HG03520 (cell line): ENCODE results near the gene GNG14.
"Not testable (repeated sequence)": the region's sequence is repeated elsewhere in the genome, so short reads cannot be mapped to it uniquely, and the experiment has no call there.

Experiments
- ATAC-seq: cut with Tn5 transposase; IDR thresholded peaks from one replicate; pipeline ENCODE4 v1.9.1; 2021; ENCODE audit warnings: mild to moderate bottlenecking, moderate library complexity; ENCODE audit not compliant: unreplicated experiment

The GNG14 gene

GRCh38 chr19:12687496-12688196 lies at the start of gene GNG14:
TSS of gene GNG14 (plus strand) at chr19:12687998. CDS start at chr19:12688049, 51 bp downstream.
- no peak for ATAC-seq

DNA sequence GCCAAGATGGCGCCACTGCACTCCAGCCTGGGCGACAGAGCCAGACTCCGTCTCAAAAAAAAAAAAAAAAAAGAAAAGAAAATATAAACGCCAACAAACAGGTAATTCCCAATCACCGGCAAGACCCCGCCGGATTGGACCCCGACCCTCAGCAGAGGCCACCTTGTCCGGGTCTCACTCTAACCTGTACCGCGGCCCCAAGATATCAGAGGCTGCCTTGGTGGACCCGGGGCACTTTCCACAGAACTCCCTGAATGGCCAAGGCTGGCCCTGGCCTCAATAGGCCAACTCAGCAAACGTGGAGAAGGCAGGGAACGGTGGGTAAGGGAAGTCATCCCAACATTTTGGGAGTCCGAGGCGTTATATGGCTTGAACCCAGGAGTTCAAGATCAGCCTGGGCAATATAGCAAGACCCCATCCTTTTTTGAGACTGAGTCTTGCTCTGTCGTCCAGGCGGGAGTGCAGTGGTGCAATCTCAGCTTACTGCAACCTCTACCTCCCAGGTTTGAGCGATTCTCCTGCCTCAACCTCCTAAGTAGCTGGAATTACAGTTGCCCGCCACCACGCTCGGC lies 49.1 kb upstream of the GNG14 start:
- ATAC-seq: no peak

DNA sequence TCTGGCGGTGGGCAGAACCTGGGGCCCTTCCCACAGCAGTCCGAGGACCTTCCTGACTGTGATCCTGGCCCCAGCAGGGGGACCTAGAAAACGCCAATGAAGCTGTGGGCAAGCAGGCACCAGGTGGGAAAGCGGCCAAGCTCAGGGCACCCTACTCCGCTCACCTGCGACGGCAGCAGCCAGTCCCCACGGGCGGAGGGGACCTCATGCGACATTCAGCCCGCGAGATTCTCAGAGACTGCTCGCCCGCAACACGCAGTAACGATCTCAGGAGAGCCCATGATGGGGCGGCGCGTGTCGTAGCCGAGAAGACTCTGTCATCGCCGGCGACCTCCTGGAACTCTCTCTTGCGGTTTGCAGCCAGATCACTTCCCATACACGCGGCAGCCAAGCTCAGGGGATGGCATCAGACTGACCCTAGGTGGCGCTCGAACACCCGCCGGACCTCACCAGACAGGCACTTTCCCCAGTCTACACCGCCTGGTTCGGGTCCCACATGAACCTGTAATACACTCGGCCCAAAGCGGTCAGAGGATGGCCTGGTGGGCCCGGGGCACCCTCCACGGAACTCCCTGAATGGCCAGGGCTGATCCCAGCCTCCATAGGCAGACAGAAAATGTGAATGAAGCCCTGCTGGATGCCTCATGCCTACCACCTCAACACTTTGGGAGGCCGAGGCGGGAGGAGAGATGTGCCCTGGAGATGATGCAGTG lies 47.7 kb upstream of the GNG14 start:
- ATAC-seq: no peak

DNA sequence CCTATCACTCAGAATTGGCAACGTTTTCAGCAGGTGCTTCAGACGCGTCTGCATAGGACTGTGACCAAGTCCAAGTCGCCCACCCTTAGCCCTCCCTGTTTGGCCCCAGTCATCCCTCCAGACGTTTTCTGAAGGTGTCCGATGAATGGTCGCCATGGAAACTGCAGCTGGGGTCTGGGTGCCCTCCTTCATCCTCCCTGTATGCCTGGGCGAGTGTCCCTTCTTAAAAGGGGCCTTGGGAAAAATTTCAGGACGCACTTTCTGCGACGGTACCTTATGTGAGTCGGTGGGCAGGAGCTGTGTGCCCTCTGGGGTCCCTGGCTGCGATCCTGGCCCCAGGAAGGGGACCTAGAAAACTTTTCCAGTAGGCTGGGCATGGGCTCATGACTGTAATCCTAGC lies 46.3 kb upstream of the GNG14 start:
- ATAC-seq: no peak

DNA sequence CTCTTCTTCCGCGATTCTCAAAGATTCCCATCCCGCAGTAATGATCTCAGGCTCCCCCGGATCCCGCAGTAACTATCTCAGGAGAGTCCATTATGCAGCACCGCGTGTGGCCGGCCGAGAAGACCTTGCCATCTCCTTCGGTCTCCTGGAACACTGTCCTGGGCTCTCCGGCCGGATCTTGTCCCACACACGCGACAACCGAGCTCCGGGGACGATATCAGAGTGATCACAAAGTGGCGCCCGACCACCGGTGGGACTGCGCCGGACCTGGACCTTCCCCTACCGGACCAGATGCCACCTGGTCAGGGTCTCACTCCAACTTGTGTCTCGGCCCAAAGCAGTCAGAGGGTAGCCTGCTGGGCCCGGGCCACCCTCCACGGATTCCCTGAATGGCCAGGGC lies 45.3 kb upstream of the GNG14 start:
- ATAC-seq: no peak

GRCh38 chr19:12643716-12644115 lies 44.1 kb upstream of the GNG14 start:
- ATAC-seq: not testable (repeated sequence)

GRCh38 chr19:12646551-12646950 lies 41.2 kb upstream of the GNG14 start:
- no peak for ATAC-seq

DNA sequence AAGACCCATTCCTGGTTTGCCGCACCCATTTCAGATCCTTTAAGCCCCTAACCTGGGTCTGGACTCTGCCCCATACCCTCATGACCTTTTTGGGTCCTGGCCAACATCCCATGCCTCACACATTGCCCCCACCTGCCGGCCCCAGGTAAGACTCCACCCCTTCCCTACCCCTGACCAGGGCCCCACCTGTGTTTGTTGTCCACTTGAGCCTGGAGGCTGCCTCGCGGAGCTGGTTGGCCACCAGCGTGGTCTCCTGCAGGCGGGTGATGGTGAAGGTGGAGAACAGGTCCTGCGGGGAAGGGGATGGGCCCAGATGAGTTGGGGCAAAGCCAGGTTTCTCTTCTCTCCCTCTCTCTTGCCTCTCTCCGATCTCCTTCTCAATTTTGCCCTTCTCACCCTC lies 40.8 kb upstream of the GNG14 start:
- ATAC-seq: no peak

GRCh38 chr19:12647490-12648071 lies 40.2 kb upstream of the GNG14 start:
- ATAC-seq: no peak

GRCh38 chr19:12648088-12648487 lies 39.7 kb upstream of the GNG14 start:
- ATAC-seq: no peak

DNA sequence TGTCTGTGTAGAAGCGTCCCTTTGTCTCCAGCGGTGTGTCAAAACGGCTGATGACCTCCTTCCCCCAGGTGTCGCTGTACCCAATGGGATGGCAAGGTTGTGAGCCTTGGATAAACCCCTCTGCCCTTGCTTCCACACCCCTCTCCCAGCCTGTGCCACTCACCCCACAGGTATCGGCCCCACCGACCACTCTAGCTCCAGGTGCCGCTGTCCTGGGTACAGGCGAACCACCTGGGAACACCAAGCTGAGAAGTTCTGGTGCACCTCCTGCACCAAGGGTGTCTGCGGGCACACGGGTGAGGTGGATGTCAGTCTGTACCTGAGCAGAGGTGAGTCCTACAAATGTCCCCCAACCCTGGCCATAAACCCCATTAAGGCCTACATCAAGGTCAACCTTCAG lies 37.9 kb upstream of the GNG14 start:
- no peak for ATAC-seq

- no peak for ATAC-seq
These were observed 35.6 kb upstream of the GNG14 start for GRCh38 chr19:12652219-12652618.

DNA sequence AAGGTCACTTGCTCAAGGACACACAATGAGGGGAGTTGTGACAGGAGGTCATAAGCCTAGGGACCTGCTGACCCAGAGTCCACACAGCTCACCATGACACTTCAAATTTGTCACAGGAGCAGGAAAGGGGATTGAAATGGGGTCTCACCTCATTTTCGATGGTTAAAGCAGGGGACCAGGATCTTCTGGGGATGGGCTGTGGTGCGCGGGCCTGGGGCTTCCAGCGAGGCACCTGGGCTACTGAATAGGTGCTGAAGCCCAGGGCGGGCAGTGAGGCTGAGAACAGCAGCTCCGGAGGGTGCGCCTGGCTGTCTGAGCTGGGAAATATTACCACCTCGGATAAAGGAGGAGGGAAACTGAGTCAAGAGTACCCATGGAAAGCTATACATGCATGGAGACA lies 32.3 kb upstream of the GNG14 start:
- no peak for ATAC-seq

DNA sequence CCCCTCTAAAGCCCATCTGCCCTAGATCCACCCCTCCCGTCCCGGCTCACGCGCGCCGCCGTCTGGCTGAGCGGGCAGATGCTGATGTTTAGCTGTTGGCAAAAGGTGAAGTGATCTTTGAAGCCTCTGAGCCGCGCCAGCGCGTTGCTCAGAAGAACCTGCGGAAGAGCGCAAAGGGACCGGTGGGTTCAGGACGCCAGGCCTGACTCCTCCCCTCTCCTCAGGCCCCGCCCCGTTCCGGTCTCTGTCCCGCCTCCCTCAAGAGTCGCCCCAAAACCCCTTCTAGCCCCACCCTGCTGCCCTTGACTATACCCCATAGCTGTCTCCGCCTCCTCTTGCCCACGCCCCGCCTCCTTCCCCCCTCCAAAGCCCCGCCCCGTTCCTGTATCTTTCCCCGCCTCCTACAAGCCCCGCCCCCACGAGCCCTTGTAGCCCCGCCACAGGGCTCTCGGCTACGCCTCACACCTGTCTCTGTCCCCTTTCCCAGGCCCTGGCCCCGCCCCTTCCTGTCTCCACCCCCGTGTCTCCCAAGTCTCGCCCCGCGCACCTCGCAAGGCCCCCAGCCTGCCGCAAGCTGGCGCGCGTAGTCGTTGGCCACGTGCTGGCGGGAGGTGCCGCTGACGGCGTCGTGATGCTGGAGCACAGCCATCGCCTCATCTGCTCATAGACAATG lies 30.8 kb upstream of the GNG14 start:
- ATAC-seq: no peak

- ATAC-seq: no peak
These were observed 29.8 kb upstream of the GNG14 start for GRCh38 chr19:12657966-12658365.

GRCh38 chr19:12660980-12661379 lies 26.8 kb upstream of the GNG14 start:
- no peak for ATAC-seq

DNA sequence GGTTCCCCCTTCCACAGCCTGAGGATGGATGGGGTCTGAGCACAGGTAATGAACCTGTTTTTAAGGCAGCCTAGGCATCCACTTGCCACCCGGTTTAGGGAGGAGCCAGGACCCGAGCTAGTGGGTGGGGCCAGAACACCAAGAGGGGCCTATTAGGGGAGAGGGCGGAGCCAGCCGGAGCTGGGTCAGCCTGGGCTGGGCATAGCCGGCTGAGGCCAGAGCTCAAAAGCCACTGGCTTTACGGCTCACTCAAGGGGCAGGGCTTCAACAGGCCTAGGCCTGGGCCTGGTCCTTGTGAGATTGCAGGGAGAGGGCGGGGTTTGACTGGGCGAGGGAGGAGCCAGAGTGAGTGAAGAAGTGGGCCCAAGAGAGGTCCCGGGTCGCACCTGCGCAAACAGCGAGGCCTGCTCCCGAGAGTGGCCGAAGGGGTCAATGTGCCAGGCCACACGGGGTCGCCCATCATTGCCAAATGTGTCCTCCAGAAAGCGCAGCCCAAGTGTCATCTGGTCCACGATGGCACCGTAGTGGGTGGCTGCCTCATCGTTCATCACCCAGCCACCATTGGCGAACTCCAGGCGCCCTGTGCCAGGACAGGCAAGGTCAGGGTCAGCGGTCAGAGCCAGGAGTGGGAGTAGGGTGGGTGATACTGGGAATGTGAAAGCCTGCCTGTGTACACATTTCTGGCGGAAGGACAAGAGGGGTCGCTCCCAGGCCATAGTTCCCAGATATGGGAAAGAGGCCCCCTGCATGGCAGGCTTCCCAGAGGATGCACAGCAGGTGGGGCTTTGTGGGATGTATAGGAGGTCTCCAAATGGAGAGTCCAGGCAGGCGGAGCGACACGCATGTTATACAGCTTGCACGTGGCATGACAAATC lies 23.2 kb upstream of the GNG14 start:
- no peak for ATAC-seq

- ATAC-seq: no peak
These were observed 22.6 kb upstream of the GNG14 start for GRCh38 chr19:12665281-12665573.

DNA sequence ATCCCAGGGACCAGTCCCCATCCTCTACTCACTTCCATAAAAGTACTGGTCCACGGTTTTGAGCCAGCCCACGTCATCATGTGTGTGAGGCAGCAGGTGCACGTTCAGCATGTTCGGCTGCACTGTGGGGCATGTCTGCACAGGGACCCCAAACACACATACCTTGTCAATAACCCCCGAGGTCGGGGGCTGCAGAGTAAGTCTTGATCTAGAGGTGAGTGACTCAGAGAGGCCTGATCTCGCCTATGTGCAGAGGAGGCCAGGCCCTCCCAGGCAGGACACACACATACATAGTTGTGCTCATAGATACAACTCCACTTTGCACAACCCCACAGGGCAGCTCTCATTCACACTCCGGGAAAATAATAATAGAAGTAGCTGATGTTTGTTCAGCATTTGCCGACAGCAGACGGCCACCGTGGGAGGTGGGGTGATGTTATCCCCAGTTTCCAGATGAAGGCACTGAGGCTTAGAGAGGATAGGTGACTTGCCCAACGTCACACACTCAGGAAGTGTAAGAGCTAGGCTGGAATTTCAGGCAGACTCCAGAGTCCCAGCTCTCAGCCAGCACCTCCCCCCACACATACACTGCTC lies 22.0 kb upstream of the GNG14 start:
- ATAC-seq: no peak
